SK-N-SH (cell line): ENCODE results near the gene TP63. TPM values are rescaled to one million over a fixed set of nuclear protein-coding genes. Genes with fewer than 3 reads are reported as not detected.

ENCODE experiments used
- CTCF ChIA-PET: fragments of 300-600, 350-600 bp; formaldehyde crosslinking; extraction: SDS; loops from one replicate; lab custom pipeline; 2021; lab: Yijun Ruan, JAX
- POLR2A ChIA-PET: fragments of 350-600 bp; sonication (Branson Sonifier 250); formaldehyde crosslinking; extraction: SDS; loops from one replicate; lab custom pipeline; 2020; ENCODE audit warnings: antibody characterized with exemption, inconsistent platforms; lab: Yijun Ruan, JAX
- DNase-seq: peaks from one replicate; pipeline ENCODE4 v3.0.0; 2012
- H2AFZ ChIP-seq: fragments of 200-600 bp; sonication (generic); 2 replicates; pipeline ENCODE4 v1.8.1; 2016; ENCODE audit warnings: antibody characterized with exemption, mild to moderate bottlenecking, low read depth
- H3F3A ChIP-seq: fragments of 200-600 bp; sonication (generic); replicated peaks from 2 replicates; pipeline ENCODE3; 2016; ENCODE audit warnings: antibody characterized with exemption, mild to moderate bottlenecking; ENCODE audit not compliant: insufficient read depth
- H3K27ac ChIP-seq, 2 experiments: fragments of 200-500 bp in 1 of 2; fragments of 200-600 bp in 1 of 2; sonication (Bioruptor generic) in 1 of 2; sonication (generic), shearing (Covaris generic) in 1 of 2; 2 replicates each; pipeline versions ENCODE4 v1.5.1 to v1.6.1; 2014 to 2016; ENCODE audit warnings: low read depth in 2 of 2, inconsistent platforms in 1 of 2, low read length in 1 of 2, mild to moderate bottlenecking in 1 of 2, mixed read lengths in 1 of 2
- H3K27me3 ChIP-seq: fragments of 200-600 bp; sonication (generic), shearing (Covaris generic); 2 replicates; pipeline ENCODE4 v1.6.1; 2016; ENCODE audit warnings: mixed run types; ENCODE audit not compliant: insufficient read depth
- H3K36me3 ChIP-seq, 2 experiments: fragments of 200-500 bp in 1 of 2; fragments of 200-600 bp in 1 of 2; sonication (Bioruptor generic) in 1 of 2; sonication (generic) in 1 of 2; replicated peaks in 1 of 2; 2 replicates each; pipeline versions ENCODE3 to v1.5.1; 2014 to 2016; ENCODE audit warnings: low read length in 1 of 2, mild to moderate bottlenecking in 1 of 2; ENCODE audit not compliant: insufficient read depth in 2 of 2, control insufficient read depth in 1 of 2
- H3K4me1 ChIP-seq, 2 experiments: fragments of 200-500 bp in 1 of 2; fragments of 200-600 bp in 1 of 2; sonication (Bioruptor generic) in 1 of 2; sonication (generic), shearing (Covaris generic) in 1 of 2; 2 replicates each; pipeline versions ENCODE4 v1.5.1 to v1.6.1; 2014 to 2016; ENCODE audit warnings: low read depth in 1 of 2, low read length in 1 of 2, mixed run types in 1 of 2; ENCODE audit not compliant: insufficient read depth in 2 of 2, control insufficient read depth in 1 of 2
- H3K4me2 ChIP-seq: fragments of 200-600 bp; sonication (generic), shearing (Covaris generic); 2 replicates; pipeline ENCODE4 v1.6.1; 2017; ENCODE audit warnings: mixed run types
- H3K4me3 ChIP-seq, 2 experiments: fragments of 200-500 bp in 1 of 2; fragments of 200-600 bp in 1 of 2; sonication (Bioruptor generic) in 1 of 2; sonication (generic), shearing (Covaris generic) in 1 of 2; 2 replicates each; pipeline versions ENCODE4 v1.5.1 to v1.8.1; 2014 to 2016; ENCODE audit warnings: low read depth in 2 of 2, inconsistent platforms in 1 of 2, low read length in 1 of 2, mild to moderate bottlenecking in 1 of 2, mixed read lengths in 1 of 2, moderate library complexity in 1 of 2
- H3K79me2 ChIP-seq: fragments of 200-600 bp; sonication (generic); 2 replicates; pipeline ENCODE4 v1.8.1; 2017; ENCODE audit warnings: mild to moderate bottlenecking; ENCODE audit not compliant: insufficient read depth
- H3K9ac ChIP-seq: fragments of 200-600 bp; sonication (generic); 2 replicates; pipeline ENCODE4 v1.6.1; 2017; ENCODE audit warnings: mixed run types
- H3K9me2 ChIP-seq: fragments of 200-600 bp; sonication (generic); 2 replicates; pipeline ENCODE4 v1.6.1; 2017; ENCODE audit warnings: mixed run types
- H3K9me3 ChIP-seq: fragments of 200-600 bp; sonication (generic); 2 replicates; pipeline ENCODE4 v1.6.1; 2017; ENCODE audit warnings: mixed run types, mild to moderate bottlenecking, moderate library complexity
- H4K20me1 ChIP-seq: fragments of 200-600 bp; sonication (generic); 2 replicates; pipeline ENCODE4 v1.6.1; 2017; ENCODE audit warnings: mild to moderate bottlenecking, mixed run types; ENCODE audit not compliant: insufficient read depth
- ELF1 ChIP-seq: IDR thresholded peaks from 2 replicates; pipeline ENCODE4 v1.4.0; 2012
- EP300 ChIP-seq, 2 experiments: IDR thresholded peaks; 2 replicates each; pipeline versions ENCODE4 v1.4.0 to v1.6.1; 2012; ENCODE audit warnings: borderline replicate concordance in 1 of 2, low read depth in 1 of 2, low read length in 1 of 2
- FOXJ3 ChIP-seq: sonication (generic); formaldehyde crosslinking; IDR thresholded peaks from 2 replicates; pipeline ENCODE4 v1.5.1; 2020; ENCODE audit warnings: mild to moderate bottlenecking, missing genetic modification reagents
- FOXM1 ChIP-seq: IDR thresholded peaks from 2 replicates; pipeline ENCODE4 v1.4.0; 2012; ENCODE audit warnings: low read depth, mild to moderate bottlenecking
- GATA2 ChIP-seq: sonication (generic); formaldehyde crosslinking; IDR thresholded peaks from 2 replicates; pipeline ENCODE4 v1.5.0; 2020; ENCODE audit warnings: mild to moderate bottlenecking, missing genetic modification reagents
- JUND ChIP-seq: IDR thresholded peaks from 2 replicates; pipeline ENCODE4 v1.4.0; 2012
- MEF2A ChIP-seq: IDR thresholded peaks from 2 replicates; pipeline ENCODE4 v1.4.0; 2012; ENCODE audit warnings: low read depth, borderline replicate concordance
- NFIC ChIP-seq: IDR thresholded peaks from 2 replicates; pipeline ENCODE4 v1.4.0; 2012; ENCODE audit warnings: borderline replicate concordance
- RAD21 ChIP-seq: IDR thresholded peaks from 2 replicates; pipeline ENCODE4 v1.6.1; 2012; ENCODE audit warnings: mild to moderate bottlenecking, low read length
- SIN3A ChIP-seq: IDR thresholded peaks from 2 replicates; pipeline ENCODE4 v1.6.1; 2012; ENCODE audit warnings: low read depth, mild to moderate bottlenecking, low read length, moderate library complexity, borderline replicate concordance
- TAF1 ChIP-seq: IDR thresholded peaks from 2 replicates; pipeline ENCODE4 v1.6.1; 2012; ENCODE audit warnings: low read depth, mild to moderate bottlenecking, low read length, moderate library complexity, borderline replicate concordance
- TCF12 ChIP-seq: IDR thresholded peaks from 2 replicates; pipeline ENCODE4 v1.4.0; 2012
- ZBTB33 ChIP-seq: IDR thresholded peaks from 2 replicates; pipeline ENCODE4 v1.4.0; 2012; ENCODE audit warnings: low read depth, borderline replicate concordance
- WGBS: methylation state at CpG from one replicate; pipeline ENCODE4 v1.1.6; 2017; ENCODE audit warnings: low lambda C conversion rate; 5-methylcytosine and 5-hydroxymethylcytosine counted together
- polyA plus RNA-seq, 3 experiments: library from polyadenylated mRNA; depleted of rRNA; stranded (reverse); fragments of >200 nt; gene quantifications; 2 replicates each; pipeline ENCODE4 v1.2.3, GENCODE V29; 2012
- TF ChIP-seq, protein P1 (sequence below): IDR thresholded peaks from 2 replicates; pipeline ENCODE4 v1.6.1; 2012; ENCODE audit warnings: mild to moderate bottlenecking, low read depth, low read length, moderate library complexity

Gene TP63
- polyA plus RNA-seq, 1 of the 3 experiments (the other 2 are of a cell fraction) = not detected

DNA sequence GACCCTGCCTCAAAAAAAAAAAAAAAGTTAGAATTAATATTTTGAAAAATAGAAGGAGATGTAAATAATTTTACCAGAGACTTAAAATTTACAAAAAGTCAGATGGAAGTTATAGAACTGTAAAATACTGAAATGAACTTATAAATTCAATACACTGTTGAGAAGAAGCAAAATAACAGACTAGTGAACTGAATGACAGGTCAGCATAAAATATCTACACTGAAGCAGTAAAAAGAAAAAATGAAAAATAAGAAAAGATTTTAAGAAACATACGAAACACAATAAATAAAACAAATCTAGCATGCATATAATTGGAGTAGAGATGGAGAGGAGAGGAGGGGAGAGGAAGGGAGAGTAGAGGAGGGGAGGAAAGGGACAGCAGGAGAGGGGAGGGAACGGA, 33.3 kb upstream of the TP63 start:
- POLR2A ChIA-PET = no interaction called here
- Histone ChIP-seq H3K4me2 (no peak overlapping the region), H3K79me2 (no peaks in the 10 kb centered on the region), H3K9ac (no peak overlapping the region), H3K4me1 (no peaks in the 10 kb centered on the region), H3K4me3 (no peak overlapping the region), H3K9me3 (no peaks in the 10 kb centered on the region), H2AFZ (no peak overlapping the region), H3K27ac (no peak overlapping the region), H3K36me3 (no peaks in the 10 kb centered on the region), H3K9me2 (no peaks in the 10 kb centered on the region), H3F3A (no peaks in the 10 kb centered on the region), H3K27me3 (no peaks in the 10 kb centered on the region), H4K20me1 (no peaks in the 10 kb centered on the region)
- DNase-seq = no peak
- CTCF ChIA-PET = interaction anchor here (0.5 kb wide), 1 partner anchor 43 kb away, joined by 3 read pairs; no protein-coding TSS in a partner anchor
- WGBS = 10% methylated on average over 2 of the region's 2 CpGs
- no peak for TF ChIP-seq MEF2A
- TF ChIP-seq RAD21 = no peak
- TF ChIP-seq, protein P1, sequence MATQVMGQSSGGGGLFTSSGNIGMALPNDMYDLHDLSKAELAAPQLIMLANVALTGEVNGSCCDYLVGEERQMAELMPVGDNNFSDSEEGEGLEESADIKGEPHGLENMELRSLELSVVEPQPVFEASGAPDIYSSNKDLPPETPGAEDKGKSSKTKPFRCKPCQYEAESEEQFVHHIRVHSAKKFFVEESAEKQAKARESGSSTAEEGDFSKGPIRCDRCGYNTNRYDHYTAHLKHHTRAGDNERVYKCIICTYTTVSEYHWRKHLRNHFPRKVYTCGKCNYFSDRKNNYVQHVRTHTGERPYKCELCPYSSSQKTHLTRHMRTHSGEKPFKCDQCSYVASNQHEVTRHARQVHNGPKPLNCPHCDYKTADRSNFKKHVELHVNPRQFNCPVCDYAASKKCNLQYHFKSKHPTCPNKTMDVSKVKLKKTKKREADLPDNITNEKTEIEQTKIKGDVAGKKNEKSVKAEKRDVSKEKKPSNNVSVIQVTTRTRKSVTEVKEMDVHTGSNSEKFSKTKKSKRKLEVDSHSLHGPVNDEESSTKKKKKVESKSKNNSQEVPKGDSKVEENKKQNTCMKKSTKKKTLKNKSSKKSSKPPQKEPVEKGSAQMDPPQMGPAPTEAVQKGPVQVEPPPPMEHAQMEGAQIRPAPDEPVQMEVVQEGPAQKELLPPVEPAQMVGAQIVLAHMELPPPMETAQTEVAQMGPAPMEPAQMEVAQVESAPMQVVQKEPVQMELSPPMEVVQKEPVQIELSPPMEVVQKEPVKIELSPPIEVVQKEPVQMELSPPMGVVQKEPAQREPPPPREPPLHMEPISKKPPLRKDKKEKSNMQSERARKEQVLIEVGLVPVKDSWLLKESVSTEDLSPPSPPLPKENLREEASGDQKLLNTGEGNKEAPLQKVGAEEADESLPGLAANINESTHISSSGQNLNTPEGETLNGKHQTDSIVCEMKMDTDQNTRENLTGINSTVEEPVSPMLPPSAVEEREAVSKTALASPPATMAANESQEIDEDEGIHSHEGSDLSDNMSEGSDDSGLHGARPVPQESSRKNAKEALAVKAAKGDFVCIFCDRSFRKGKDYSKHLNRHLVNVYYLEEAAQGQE = no peak
- TF ChIP-seq SIN3A = no peak
- no peak for TF ChIP-seq TCF12
- TF ChIP-seq JUND = no peak
- TF ChIP-seq ELF1 = no peak
- TF ChIP-seq FOXM1 = no peak
- no peak for TF ChIP-seq TAF1
- no peak for TF ChIP-seq GATA2
- no peak for TF ChIP-seq ZBTB33
- TF ChIP-seq EP300 (IDR thresholded peaks at IDR 0.05; ENCODE audit: borderline replicate concordance in 1 of 2, low read depth in 1 of 2, low read length in 1 of 2) = no peak
- no peak for TF ChIP-seq NFIC
- no peak for TF ChIP-seq FOXJ3 (CRISPR knock-in tag)
